GM12873 (cell line): ENCODE data around the gene DNASE1L3.

ENCODE experiments used
- TF ChIP-seq, protein P1 (sequence below): IDR thresholded peaks from 2 replicates; pipeline ENCODE4 v1.5.1; 2012; ENCODE audit warnings: low read depth, mild to moderate bottlenecking, moderate library complexity, low read length, control low read depth; ENCODE audit not compliant: insufficient read depth; ENCODE audit errors: missing control alignments

The DNASE1L3 gene

DNA sequence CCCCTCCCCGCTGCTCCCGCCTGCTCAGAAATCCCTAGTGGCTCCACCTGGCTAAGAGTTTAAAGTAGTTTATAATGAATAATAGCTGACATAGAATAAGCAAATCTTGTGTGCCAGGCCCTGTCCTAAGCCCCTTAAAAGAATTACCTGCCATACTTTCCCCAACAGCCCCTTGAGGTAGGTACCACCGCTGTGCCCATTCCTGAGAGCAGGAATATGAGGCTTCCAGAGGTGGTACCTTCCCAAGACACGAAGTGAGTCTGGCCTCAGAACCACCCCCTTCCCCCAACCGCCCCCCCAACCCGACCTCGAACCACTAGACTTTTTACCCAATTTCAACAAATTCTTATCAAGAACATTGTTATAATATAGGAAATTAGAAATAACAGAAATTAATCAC is 28.1 kb upstream of the DNASE1L3 start:
- TF ChIP-seq, protein P1, sequence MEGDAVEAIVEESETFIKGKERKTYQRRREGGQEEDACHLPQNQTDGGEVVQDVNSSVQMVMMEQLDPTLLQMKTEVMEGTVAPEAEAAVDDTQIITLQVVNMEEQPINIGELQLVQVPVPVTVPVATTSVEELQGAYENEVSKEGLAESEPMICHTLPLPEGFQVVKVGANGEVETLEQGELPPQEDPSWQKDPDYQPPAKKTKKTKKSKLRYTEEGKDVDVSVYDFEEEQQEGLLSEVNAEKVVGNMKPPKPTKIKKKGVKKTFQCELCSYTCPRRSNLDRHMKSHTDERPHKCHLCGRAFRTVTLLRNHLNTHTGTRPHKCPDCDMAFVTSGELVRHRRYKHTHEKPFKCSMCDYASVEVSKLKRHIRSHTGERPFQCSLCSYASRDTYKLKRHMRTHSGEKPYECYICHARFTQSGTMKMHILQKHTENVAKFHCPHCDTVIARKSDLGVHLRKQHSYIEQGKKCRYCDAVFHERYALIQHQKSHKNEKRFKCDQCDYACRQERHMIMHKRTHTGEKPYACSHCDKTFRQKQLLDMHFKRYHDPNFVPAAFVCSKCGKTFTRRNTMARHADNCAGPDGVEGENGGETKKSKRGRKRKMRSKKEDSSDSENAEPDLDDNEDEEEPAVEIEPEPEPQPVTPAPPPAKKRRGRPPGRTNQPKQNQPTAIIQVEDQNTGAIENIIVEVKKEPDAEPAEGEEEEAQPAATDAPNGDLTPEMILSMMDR, result no peak

- TF ChIP-seq, protein P1, result no peak
These were observed 27.3 kb upstream of the DNASE1L3 start for GRCh38 chr3:58237941-58238681.

GRCh38 chr3:58237238-58237940 is 26.6 kb upstream of the DNASE1L3 start, which contains the start of gene ABHD6:
Gene ABHD6, plus strand, starts transcription at chr3:58237792. Its CDS starts 18,795 bp downstream, at chr3:58256587.
- TF ChIP-seq, protein P1, result peak; percentile 27

DNA sequence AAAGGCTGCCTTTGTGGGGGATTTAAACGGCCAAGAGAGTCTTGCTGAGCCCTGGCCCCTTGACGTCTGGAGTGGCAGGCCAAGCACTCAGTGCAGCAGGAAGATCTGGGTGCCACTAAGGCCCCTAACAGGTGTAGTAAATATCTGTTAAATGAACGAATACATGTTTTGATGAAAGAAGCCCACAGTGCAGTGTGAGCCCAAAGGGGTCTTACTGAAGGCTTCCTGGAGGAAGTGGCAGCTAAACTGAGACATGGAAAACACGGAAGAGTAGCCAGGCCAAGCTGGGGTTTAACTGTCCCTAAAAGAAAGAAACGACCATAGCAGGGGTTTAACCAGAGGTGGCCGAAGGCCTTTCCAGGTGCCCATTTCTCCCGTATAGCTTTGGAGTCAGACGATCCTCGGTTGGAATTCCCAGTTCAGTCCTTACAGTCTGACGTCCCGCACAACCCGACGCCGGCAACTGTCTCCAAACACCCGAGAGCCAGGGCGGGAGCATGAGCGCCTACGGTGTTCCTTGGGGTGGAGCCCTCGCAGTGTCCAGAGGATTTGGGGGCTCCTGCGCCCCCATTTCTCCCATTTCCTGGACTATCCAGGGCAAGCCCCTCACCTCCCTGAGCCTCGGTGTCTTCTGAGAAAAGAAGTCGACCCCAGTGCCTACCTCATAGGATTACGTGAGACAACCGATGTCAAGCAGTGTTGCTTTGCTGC is 25.9 kb upstream of the DNASE1L3 start:
- TF ChIP-seq, protein P1, result no peak

- TF ChIP-seq, protein P1, result no peak
These were observed 25.2 kb upstream of the DNASE1L3 start for GRCh38 chr3:58235970-58236369.

DNA sequence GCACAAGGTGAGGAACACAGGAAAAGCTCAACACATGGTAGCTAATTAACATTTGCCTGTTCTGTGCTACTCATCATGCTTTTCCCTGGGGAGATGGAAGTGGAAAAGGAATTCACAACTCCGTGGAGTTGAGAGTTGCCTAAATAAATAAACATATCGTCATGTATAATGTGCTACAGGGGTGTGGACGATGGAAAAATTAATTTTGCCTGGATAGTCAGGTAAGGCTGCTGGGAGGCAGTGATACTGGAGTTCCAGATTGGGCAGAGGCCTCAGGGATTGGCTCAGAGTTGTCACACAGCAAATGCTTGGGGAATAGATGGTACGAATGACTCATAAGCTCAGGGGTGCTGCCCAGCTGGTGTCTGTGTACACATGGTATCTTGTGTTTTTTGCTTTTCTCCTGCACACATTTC is 23.8 kb upstream of the DNASE1L3 start:
- TF ChIP-seq, protein P1, result no peak

GRCh38 chr3:58231666-58232065 is 20.9 kb upstream of the DNASE1L3 start:
- TF ChIP-seq, protein P1, result no peak
